Measurements from ENCODE around the gene NFATC3. TPM values are rescaled to one million over a fixed set of nuclear protein-coding genes. Genes with fewer than 3 reads are reported as not detected.

NFATC3 gene
- total and polyA plus RNA-seq, 2 of the 8 experiments (the other 6 are each of a cell fraction or from before 2014, with no cell fraction given): 17.6 to 34.5 TPM

- ChIA-PET CTCF (ENCODE audit: partially characterized antibody) (interaction anchor here (0.6 to 4.1 kb wide), 18 partner anchors 8 to 171 kb away, joined by 3 to 26 read pairs (median 4); partner anchors contain the start of genes DPEP2 and DUS2), POLR2A (ENCODE audit: partially characterized antibody) (interaction anchor here (1.4 to 2.0 kb wide), 3 partner anchors 11 to 124 kb away, joined by 3 to 6 read pairs (median 4); partner anchors contain the start of gene NFATC3)
- Histone ChIP-seq H4K5ac (ENCODE audit: insufficient read length, low read depth, low read length) (no peak overlapping the region), H3K14ac (ENCODE audit: insufficient read length) (no peak overlapping the region), H2BK15ac (ENCODE audit: low read length) (no peak overlapping the region), H3K4me1 (replicated peaks in 1 of 4; ENCODE audit: control insufficient read depth in 3 of 4, insufficient read depth in 4 of 4, low read length in 3 of 4) (no peaks in the 10 kb centered on the region), H3K18ac (ENCODE audit: extremely low read depth, low read length) (no peak overlapping the region), H2AK5ac (ENCODE audit: low read depth, low read length) (no peak overlapping the region), H3K79me2 (ENCODE audit: control insufficient read depth in 1 of 2, insufficient read depth in 2 of 2, low read length in 2 of 2) (no peaks in the 10 kb centered on the region), H3K56ac (replicated peaks; ENCODE audit: insufficient read length, low read depth, low read length) (no peak overlapping the region), H3K79me1 (ENCODE audit: low read depth, low read length) (no peaks in the 10 kb centered on the region), H3K4ac (replicated peaks; ENCODE audit: insufficient read length, low read depth, low read length) (no peak overlapping the region), H3K4me2 (ENCODE audit: insufficient read depth in 1 of 2, low read depth in 2 of 2, low read length in 2 of 2) (no peak overlapping the region), H3K4me3 (ENCODE audit: extremely low read depth in 1 of 4, insufficient read depth in 2 of 4, low read depth in 3 of 4, low read length in 4 of 4) (no peak overlapping the region), H2BK5ac (ENCODE audit: low read depth, low read length) (no peak overlapping the region), H3K9ac (replicated peaks in 1 of 4; ENCODE audit: extremely low read depth in 1 of 4, low read depth in 3 of 4, low read length in 3 of 4) (no peak overlapping the region), H3K9me3 (ENCODE audit: insufficient read depth in 2 of 2, low read depth in 1 of 2, low read length in 1 of 2) (no peaks in the 10 kb centered on the region), H3K23ac (ENCODE audit: insufficient read length) (no peak overlapping the region), H4K8ac (ENCODE audit: extremely low read depth, insufficient read depth, low read length) (no peak overlapping the region), H2BK20ac (ENCODE audit: low read length) (no peak overlapping the region), H4K91ac (replicated peaks; ENCODE audit: insufficient read length, low read length) (no peak overlapping the region), H2BK120ac (replicated peaks; ENCODE audit: low read depth, low read length) (no peak overlapping the region), H2BK12ac (ENCODE audit: low read depth, low read length) (no peak overlapping the region), H3K27me3 (replicated peaks in 1 of 4; ENCODE audit: control insufficient read depth in 3 of 4, extremely low read depth in 1 of 4, insufficient read depth in 3 of 4, low read length in 3 of 4) (no peaks in the 10 kb centered on the region; a peak in 1 of 7 replicates), H3K36me3 (ENCODE audit: control insufficient read depth in 2 of 4, insufficient read depth in 4 of 4, low read length in 3 of 4) (peaks cover 2 to 22% (median 11%) of the 10 kb centered on the region in 4 experiments), H3K23me2 (ENCODE audit: low read depth, low read length) (no peaks in the 10 kb centered on the region), H3K27ac (ENCODE audit: low read depth, low read length) (no peak overlapping the region), H2AFZ (ENCODE audit: low read length) (no peak overlapping the region), H4K20me1 (replicated peaks in 1 of 2; ENCODE audit: control insufficient read depth in 1 of 2, insufficient read depth in 2 of 2, low read length in 2 of 2) (peaks cover 0 to 4% of the 10 kb centered on the region in 2 experiments)
- 92% methylated on average over 6 of the region's 6 CpGs; no CpG with 5 or more reads in 1 of the 2 experiments for WGBS, 2 experiments (ENCODE audit: extremely low coverage in 1 of 2, insufficient coverage in 1 of 2, insufficient read length in 1 of 2, insufficient replicate concordance in 2 of 2, low coverage in 1 of 2, low lambda C conversion rate in 2 of 2, missing lambda C conversion rate in 1 of 2)
- no peak for FAIRE-seq
- no peak for TF ChIP-seq SAP30 (IDR thresholded peaks at IDR 0.05; ENCODE audit: insufficient read depth, insufficient replicate concordance, low read length)
- TF ChIP-seq TEAD4 (IDR thresholded peaks at IDR 0.05; ENCODE audit: low read depth, low read length): no peak
- TF ChIP-seq SIN3A (conservative IDR thresholded peaks at IDR 0.05 in 1 of 2, IDR thresholded peaks at IDR 0.05 in 1 of 2; ENCODE audit: low read depth in 1 of 2, low read length in 2 of 2): no peak
- TF ChIP-seq CTCF (IDR thresholded peaks at IDR 0.05; ENCODE audit: control extremely low read depth in 1 of 3, insufficient read depth in 1 of 3, low read depth in 1 of 3, low read length in 3 of 3): no peak
- no peak for TF ChIP-seq GTF2F1 (IDR thresholded peaks at IDR 0.05; ENCODE audit: borderline replicate concordance, low read depth, low read length)
- TF ChIP-seq HDAC2 (IDR thresholded peaks at IDR 0.05; ENCODE audit: borderline replicate concordance in 1 of 2, low read depth in 2 of 2, low read length in 2 of 2): no peak
- DNase-seq (ENCODE audit: low read depth in 1 of 2, low spot score in 2 of 2): no peak
These were observed 19.4 kb upstream of the NFATC3 start for GRCh38 chr16:68065716-68066305.

Measured in H1 (cell line).